ENCODE measurements around the gene IMPG1.

- TF ChIP-seq CTCF (IDR thresholded peaks at IDR 0.05) (no peak), POLR2A (IDR thresholded peaks at IDR 0.05) (no peak)
These were observed 131.0 kb downstream of the IMPG1 start for GRCh38 chr6:75941509-75941908.
